DND-41 (cell line): ENCODE data around the gene MYL4.
"Not testable (repeated sequence)": the region's sequence is repeated elsewhere in the genome, so short reads cannot be mapped to it uniquely, and the experiment has no call there.

Experiments
- EZH2 ChIP-seq: IDR thresholded peaks from 3 replicates; pipeline ENCODE4 v1.6.1; 2012; ENCODE audit warnings: borderline replicate concordance, low read depth, mild to moderate bottlenecking, moderate library complexity, low read length, inconsistent platforms; ENCODE audit not compliant: severe bottlenecking
- TF ChIP-seq, protein P1 (sequence below): IDR thresholded peaks from 2 replicates; pipeline ENCODE4 v1.5.1; 2012; ENCODE audit warnings: borderline replicate concordance, low read length, moderate library complexity, mild to moderate bottlenecking; ENCODE audit not compliant: poor library complexity, severe bottlenecking; ENCODE audit errors: extremely low read depth

DNA sequence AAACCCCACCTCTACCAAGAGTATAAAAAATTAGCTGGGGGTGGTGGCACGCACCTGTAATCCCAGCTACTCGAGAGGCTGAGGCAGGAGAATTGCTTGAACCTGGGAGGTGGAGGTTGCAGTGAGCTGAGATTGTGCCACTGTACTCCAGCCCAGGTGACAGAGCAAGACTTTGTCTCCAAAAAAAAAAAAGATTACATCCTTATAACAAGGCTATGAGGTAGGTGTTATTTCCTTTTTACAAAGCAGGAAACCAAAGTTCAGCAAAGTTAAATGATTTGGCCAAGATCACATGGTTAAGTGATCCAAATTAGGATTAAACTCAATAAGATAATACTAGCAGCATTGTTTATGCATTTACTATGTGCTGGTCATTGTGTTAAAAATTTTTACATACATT is 8.1 kb downstream of the MYL4 start:
- TF ChIP-seq, protein P1, sequence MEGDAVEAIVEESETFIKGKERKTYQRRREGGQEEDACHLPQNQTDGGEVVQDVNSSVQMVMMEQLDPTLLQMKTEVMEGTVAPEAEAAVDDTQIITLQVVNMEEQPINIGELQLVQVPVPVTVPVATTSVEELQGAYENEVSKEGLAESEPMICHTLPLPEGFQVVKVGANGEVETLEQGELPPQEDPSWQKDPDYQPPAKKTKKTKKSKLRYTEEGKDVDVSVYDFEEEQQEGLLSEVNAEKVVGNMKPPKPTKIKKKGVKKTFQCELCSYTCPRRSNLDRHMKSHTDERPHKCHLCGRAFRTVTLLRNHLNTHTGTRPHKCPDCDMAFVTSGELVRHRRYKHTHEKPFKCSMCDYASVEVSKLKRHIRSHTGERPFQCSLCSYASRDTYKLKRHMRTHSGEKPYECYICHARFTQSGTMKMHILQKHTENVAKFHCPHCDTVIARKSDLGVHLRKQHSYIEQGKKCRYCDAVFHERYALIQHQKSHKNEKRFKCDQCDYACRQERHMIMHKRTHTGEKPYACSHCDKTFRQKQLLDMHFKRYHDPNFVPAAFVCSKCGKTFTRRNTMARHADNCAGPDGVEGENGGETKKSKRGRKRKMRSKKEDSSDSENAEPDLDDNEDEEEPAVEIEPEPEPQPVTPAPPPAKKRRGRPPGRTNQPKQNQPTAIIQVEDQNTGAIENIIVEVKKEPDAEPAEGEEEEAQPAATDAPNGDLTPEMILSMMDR = not testable (repeated sequence)
- not testable (repeated sequence) for TF ChIP-seq EZH2
